HCT116 (cell line): Measurements from ENCODE around the gene PIK3R6. TPM values are rescaled to one million over a fixed set of nuclear protein-coding genes. Genes with fewer than 3 reads are reported as not detected.
"Not testable (repeated sequence)": the region's sequence is repeated elsewhere in the genome, so short reads cannot be mapped to it uniquely, and the experiment has no call there.

ENCODE experiments used
- ATAC-seq: fragments of 200-7000 bp; cut with Tn5 transposase; 2 replicates; pipeline ENCODE4 v1.9.1; 2020; ENCODE audit warnings: mild to moderate bottlenecking, moderate library complexity
- BruUV-seq: library from RNA; stranded (reverse); fragments of 400-500 nt; replicated peaks from 2 replicates; lab custom pipeline; 2021; lab: Mats Ljungman, UMichigan
- CTCF ChIA-PET: fragments of 300-600 bp; sonication (Branson Sonifier 250); formaldehyde crosslinking; loops from one replicate; lab custom pipeline; 2021; ENCODE audit warnings: antibody characterized with exemption; lab: Charles Lee
- POLR2A ChIA-PET: fragments of 300-600, 350-600 bp; sonication (Branson Sonifier 250); formaldehyde crosslinking; loops from one replicate; lab custom pipeline; 2021; ENCODE audit warnings: antibody characterized with exemption; lab: Charles Lee
- RAD21 ChIA-PET, 2 experiments: fragments of 300-600 bp; sonication (Branson Sonifier 250); formaldehyde crosslinking; loops; one replicate each; lab custom pipeline; 2023; ENCODE audit warnings: low total read pairs in 2 of 2; ENCODE audit not compliant: uncharacterized antibody in 2 of 2, unreplicated experiment in 2 of 2, low non-redundant PET in 1 of 2; lab: Charles Lee
- DNase-seq: peaks from one replicate; pipeline ENCODE4 v3.0.0-alpha.2; 2010; ENCODE audit warnings: low read depth, low spot score
- H2AFZ ChIP-seq: fragments of 200-600 bp; shearing (Covaris generic), sonication (generic); 2 replicates; pipeline ENCODE4 v1.6.1; 2017; ENCODE audit warnings: low read depth, mixed run types, mixed read lengths, antibody characterized with exemption, low read length; ENCODE audit not compliant: poor library complexity, severe bottlenecking
- H3K27ac ChIP-seq: 2 replicates; pipeline ENCODE4 v1.5.1; 2012; ENCODE audit warnings: low read depth, low read length
- H3K27me3 ChIP-seq: fragments of 200-600 bp; sonication (generic); 2 replicates; pipeline ENCODE4 v1.6.1; 2016; ENCODE audit warnings: mixed run types, low read length, mixed read lengths; ENCODE audit not compliant: insufficient read depth
- H3K36me3 ChIP-seq, 2 experiments: fragments of 200-500 bp in 1 of 2; fragments of 200-600 bp in 1 of 2; sonication (Bioruptor generic) in 1 of 2; sonication (generic) in 1 of 2; 2 replicates each; pipeline versions ENCODE4 v1.5.1 to v1.6.1; 2014 to 2016; ENCODE audit warnings: low read length in 2 of 2, inconsistent platforms in 1 of 2, mixed read lengths in 1 of 2, mixed run types in 1 of 2; ENCODE audit not compliant: insufficient read depth in 2 of 2, control insufficient read depth in 1 of 2
- H3K4me1 ChIP-seq, 2 experiments: fragments of 200-600 bp in 1 of 2; sonication (generic) in 1 of 2; 2 replicates each; pipeline versions ENCODE4 v1.5.1 to v1.6.1; 2012 to 2017; ENCODE audit warnings: low read length in 2 of 2, inconsistent platforms in 1 of 2, mild to moderate bottlenecking in 1 of 2, mixed read lengths in 1 of 2, mixed run types in 1 of 2, moderate library complexity in 1 of 2; ENCODE audit not compliant: insufficient read depth in 2 of 2, control insufficient read depth in 1 of 2
- H3K4me2 ChIP-seq: fragments of 200-600 bp; sonication (generic); 2 replicates; pipeline ENCODE4 v1.6.1; 2017; ENCODE audit warnings: mixed run types, low read length, mixed read lengths
- H3K4me3 ChIP-seq, 2 experiments: fragments of 200-600 bp in 1 of 2; sonication (generic) in 1 of 2; replicated peaks in 1 of 2; 2 replicates each; pipeline ENCODE4 v1.5.1; 2011 to 2016; ENCODE audit warnings: low read length in 2 of 2, control low read depth in 1 of 2, low read depth in 1 of 2, mild to moderate bottlenecking in 1 of 2, mixed read lengths in 1 of 2, mixed run types in 1 of 2
- H3K79me2 ChIP-seq: fragments of 200-600 bp; sonication (generic); 2 replicates; pipeline ENCODE4 v1.6.1; 2017; ENCODE audit warnings: mild to moderate bottlenecking, mixed run types, low read length, moderate library complexity, mixed read lengths; ENCODE audit not compliant: insufficient read depth
- H3K9ac ChIP-seq: fragments of 200-600 bp; sonication (generic); 2 replicates; pipeline ENCODE4 v1.6.1; 2016; ENCODE audit warnings: low read length, mixed read lengths
- H3K9me2 ChIP-seq: fragments of 200-600 bp; sonication (generic), shearing (Covaris generic); 2 replicates; pipeline ENCODE4 v1.6.1; 2017; ENCODE audit warnings: mixed run types, mild to moderate bottlenecking, moderate library complexity; ENCODE audit not compliant: insufficient read depth
- H3K9me3 ChIP-seq, 2 experiments: fragments of 200-500 bp in 1 of 2; fragments of 200-600 bp in 1 of 2; sonication (Bioruptor generic) in 1 of 2; sonication (generic) in 1 of 2; 2 replicates each; pipeline ENCODE4 v1.6.1; 2014 to 2017; ENCODE audit warnings: low read length in 2 of 2, mixed read lengths in 2 of 2, inconsistent platforms in 1 of 2, low read depth in 1 of 2, mild to moderate bottlenecking in 1 of 2, mixed run types in 1 of 2, moderate library complexity in 1 of 2; ENCODE audit not compliant: control insufficient read depth in 1 of 2, insufficient read depth in 1 of 2
- H4K20me1 ChIP-seq: fragments of 200-600 bp; sonication (generic), shearing (Covaris generic); 2 replicates; pipeline ENCODE4 v1.6.1; 2017; ENCODE audit warnings: mixed run types, mild to moderate bottlenecking, moderate library complexity; ENCODE audit not compliant: insufficient read depth
- ELF1 ChIP-seq: IDR thresholded peaks from 2 replicates; pipeline ENCODE4 v1.6.1; 2012; ENCODE audit warnings: low read depth, borderline replicate concordance
- MAX ChIP-seq: IDR thresholded peaks from 2 replicates; pipeline ENCODE4 v1.6.1; 2012
- POLR2AphosphoS5 ChIP-seq: IDR thresholded peaks from 2 replicates; pipeline ENCODE4 v1.6.1; 2011; ENCODE audit warnings: mild to moderate bottlenecking, low read depth, low read length, moderate library complexity
- SP1 ChIP-seq: IDR thresholded peaks from 2 replicates; pipeline ENCODE4 v1.6.1; 2012; ENCODE audit warnings: low read depth
- ZFX ChIP-seq: fragments of 450-650 bp; IDR thresholded peaks from 2 replicates; pipeline ENCODE4 v1.6.1; 2017
- intact Hi-C: fragments of 100-400 bp; cut with micrococcal nuclease; formaldehyde crosslinking; loops from 2 replicates; pipeline ENCODE4 v1.10.0; 2022
- total RNA-seq: library from RNA; stranded (reverse); gene quantifications from one replicate; pipeline ENCODE4 v1.2.1, GENCODE V29; 2021; ENCODE audit not compliant: unreplicated experiment

Gene PIK3R6
- total RNA-seq, 1 experiment from 2014 or later, result 0.07 TPM

- H3K36me3 ChIP-seq, result no peaks in the 10 kb centered on the region
- H3K9ac ChIP-seq, result peak overlapping the region; percentile 69
- no peaks in the 10 kb centered on the region for H3K79me2 ChIP-seq
- no peaks in the 10 kb centered on the region for H3K9me2 ChIP-seq
- H4K20me1 ChIP-seq, result no peaks in the 10 kb centered on the region
- peak; percentile 79 for ATAC-seq
- TF ChIP-seq ELF1 (no peak), MAX (peak; percentile 58; the same call in 1 of the 2 replicates), POLR2AphosphoS5 (0 out of 2 replicates have a peak, but pooled peaks have one; percentile 37), ZFX (peak; percentile 29; the same call in 1 of the 2 replicates)
- ChIA-PET POLR2A (no interaction called here), CTCF (interaction anchor here (1.4 kb wide), 1 partner anchor 8 kb away, joined by 7 read pairs; no protein-coding TSS in a partner anchor), RAD21 (interaction anchor here (0.6 to 1.3 kb wide), 2 partner anchors 10 to 438 kb away, joined by 3 to 4 read pairs; no protein-coding TSS in a partner anchor)
- H3K27ac ChIP-seq, result peak overlapping the region; percentile 12; the same call in 1 of the 2 replicates
- BruUV-seq, result no TSS peak
- H3K4me2 ChIP-seq, result peak overlapping the region; percentile 87
- H3K27me3 ChIP-seq, result no peaks in the 10 kb centered on the region
- no peak overlapping the region for H2AFZ ChIP-seq
- peak overlapping the region; percentile 46 to 61 for H3K4me3 ChIP-seq
- no peaks in the 10 kb centered on the region for H3K9me3 ChIP-seq
- intact Hi-C loops, result no loop called here
- peaks cover 0 to 20% of the 10 kb centered on the region in 2 experiments; a peak in 2 of 4 replicates for H3K4me1 ChIP-seq
- peak; percentile 76 for DNase-seq
Observed at GRCh38 chr17:8885967-8886684, 18.7 kb upstream of the PIK3R6 start.

- H3K9me2 ChIP-seq, H3K36me3 ChIP-seq, H3K9me3 ChIP-seq, POLR2A ChIA-PET, H3K27me3 ChIP-seq, H4K20me1 ChIP-seq, BruUV-seq, H3K79me2 ChIP-seq, H3K9ac ChIP-seq, intact Hi-C loops, H2AFZ ChIP-seq: not testable (repeated sequence)
- Histone ChIP-seq H3K4me2 (peak overlapping the region; percentile 87), H3K27ac (peak overlapping the region; percentile 27; the same call in 1 of the 2 replicates), H3K4me3 (peak overlapping the region; percentile 9 to 13; a peak in 2 of 4 replicates), H3K4me1 (peaks cover 0 to 20% of the 10 kb centered on the region in 2 experiments; a peak in 2 of 4 replicates)
- ChIA-PET RAD21 (interaction anchor here (0.6 to 1.3 kb wide), 2 partner anchors 10 to 439 kb away, joined by 3 to 4 read pairs; no protein-coding TSS in a partner anchor), CTCF (interaction anchor here (1.4 kb wide), 1 partner anchor 9 kb away, joined by 7 read pairs; no protein-coding TSS in a partner anchor)
- peak; percentile 84 for ATAC-seq
- TF ChIP-seq SP1, result 0 out of 2 replicates have a peak, but pooled peaks have one; percentile 16
- peak; percentile 88 for DNase-seq
Observed at GRCh38 chr17:8885163-8885966, 17.9 kb upstream of the PIK3R6 start.
